GM21723 (cell line): ENCODE results near the gene PRKCI.
"Not testable (repeated sequence)": the region's sequence is repeated elsewhere in the genome, so short reads cannot be mapped to it uniquely, and the experiment has no call there.

Experiments
- ATAC-seq: cut with Tn5 transposase; IDR thresholded peaks from one replicate; pipeline ENCODE4 v1.9.1; 2021; ENCODE audit warnings: mild to moderate bottlenecking, moderate library complexity; ENCODE audit not compliant: unreplicated experiment

The PRKCI gene

GRCh38 chr3:170221924-170222646 is at the start of gene PRKCI:
TSS of gene PRKCI (plus strand) at chr3:170222424. CDS start at chr3:170222670, 246 bp downstream.
- ATAC-seq: peak; percentile 97

- peak; percentile 28 for ATAC-seq
These were observed 43.6 kb upstream of the PRKCI start for GRCh38 chr3:170178651-170179050.

GRCh38 chr3:170179432-170179831 is 42.8 kb upstream of the PRKCI start:
- no peak for ATAC-seq

- peak; percentile 37 for ATAC-seq
These were observed 41.9 kb upstream of the PRKCI start for GRCh38 chr3:170180079-170180907.

GRCh38 chr3:170180908-170181885 is 41.0 kb upstream of the PRKCI start, which contains the start of gene PHC3:
TSS of gene PHC3 (minus strand) at chr3:170181733. CDS start at chr3:170181715, 18 bp downstream.
- ATAC-seq: peak; percentile 77

- peak; percentile 27 for ATAC-seq
These were observed 32.6 kb upstream of the PRKCI start for GRCh38 chr3:170189398-170190256.

GRCh38 chr3:170195759-170196158 is 26.5 kb upstream of the PRKCI start:
- ATAC-seq: not testable (repeated sequence)

GRCh38 chr3:170196833-170197232 is 25.4 kb upstream of the PRKCI start:
- ATAC-seq: no peak

- ATAC-seq: no peak
These were observed 21.2 kb upstream of the PRKCI start for GRCh38 chr3:170200987-170201386.

- ATAC-seq: no peak
These were observed 20.7 kb upstream of the PRKCI start for GRCh38 chr3:170201527-170201926.

- ATAC-seq: no peak
These were observed 18.8 kb upstream of the PRKCI start for GRCh38 chr3:170203457-170203856.

- ATAC-seq: no peak
These were observed 18.2 kb upstream of the PRKCI start for GRCh38 chr3:170204023-170204472.

GRCh38 chr3:170204509-170204908 is 17.7 kb upstream of the PRKCI start:
- ATAC-seq: no peak

GRCh38 chr3:170205302-170205701 is 16.9 kb upstream of the PRKCI start:
- no peak for ATAC-seq

GRCh38 chr3:170206164-170206762 is 16.0 kb upstream of the PRKCI start:
- ATAC-seq: not testable (repeated sequence)

GRCh38 chr3:170207717-170208116 is 14.5 kb upstream of the PRKCI start:
- no peak for ATAC-seq

GRCh38 chr3:170211668-170212067 is 10.6 kb upstream of the PRKCI start:
- no peak for ATAC-seq

GRCh38 chr3:170219850-170220249 is 2.4 kb upstream of the PRKCI start:
- no peak for ATAC-seq

- no peak for ATAC-seq
These were observed 1.4 kb upstream of the PRKCI start for GRCh38 chr3:170220871-170221270.
